Astrocyte (in vitro differentiated cells and primary cell): ENCODE measurements around the gene C10orf90.

Experiments
- EZH2 ChIP-seq: IDR thresholded peaks from 2 replicates; pipeline ENCODE4 v1.6.1; 2012; ENCODE audit warnings: mild to moderate bottlenecking, low read length, inconsistent platforms; ENCODE audit not compliant: insufficient read depth
- TF ChIP-seq, protein P1 (sequence below): IDR thresholded peaks from 2 replicates; pipeline ENCODE4 v1.5.1; 2011; ENCODE audit warnings: low read depth, mild to moderate bottlenecking, inconsistent platforms, low read length, moderate library complexity; ENCODE audit not compliant: insufficient read depth

DNA sequence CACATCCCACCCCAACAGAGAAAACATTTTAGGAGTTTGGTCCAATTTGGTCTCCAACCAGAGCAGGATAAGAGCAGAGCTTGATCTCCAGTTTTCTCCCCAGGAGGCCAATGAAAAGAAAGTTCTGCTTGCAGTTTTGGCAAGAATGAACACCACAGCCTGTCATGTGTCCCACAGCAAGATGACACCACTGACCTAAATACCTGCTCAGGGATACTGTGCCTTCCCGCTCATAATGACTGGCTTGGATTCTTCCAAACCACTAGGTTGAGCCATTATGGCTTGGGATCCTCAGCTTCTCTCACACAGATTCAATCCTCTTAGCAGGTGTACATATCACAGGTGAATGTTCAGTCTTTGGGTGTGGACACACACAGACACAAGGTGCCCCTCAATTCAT is 53.3 kb downstream of the C10orf90 start:
- TF ChIP-seq, protein P1, sequence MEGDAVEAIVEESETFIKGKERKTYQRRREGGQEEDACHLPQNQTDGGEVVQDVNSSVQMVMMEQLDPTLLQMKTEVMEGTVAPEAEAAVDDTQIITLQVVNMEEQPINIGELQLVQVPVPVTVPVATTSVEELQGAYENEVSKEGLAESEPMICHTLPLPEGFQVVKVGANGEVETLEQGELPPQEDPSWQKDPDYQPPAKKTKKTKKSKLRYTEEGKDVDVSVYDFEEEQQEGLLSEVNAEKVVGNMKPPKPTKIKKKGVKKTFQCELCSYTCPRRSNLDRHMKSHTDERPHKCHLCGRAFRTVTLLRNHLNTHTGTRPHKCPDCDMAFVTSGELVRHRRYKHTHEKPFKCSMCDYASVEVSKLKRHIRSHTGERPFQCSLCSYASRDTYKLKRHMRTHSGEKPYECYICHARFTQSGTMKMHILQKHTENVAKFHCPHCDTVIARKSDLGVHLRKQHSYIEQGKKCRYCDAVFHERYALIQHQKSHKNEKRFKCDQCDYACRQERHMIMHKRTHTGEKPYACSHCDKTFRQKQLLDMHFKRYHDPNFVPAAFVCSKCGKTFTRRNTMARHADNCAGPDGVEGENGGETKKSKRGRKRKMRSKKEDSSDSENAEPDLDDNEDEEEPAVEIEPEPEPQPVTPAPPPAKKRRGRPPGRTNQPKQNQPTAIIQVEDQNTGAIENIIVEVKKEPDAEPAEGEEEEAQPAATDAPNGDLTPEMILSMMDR = no peak
- TF ChIP-seq EZH2 = no peak
